Measurements from ENCODE around the gene TUT7. TPM values are rescaled to one million over a fixed set of nuclear protein-coding genes. Genes with fewer than 3 reads are reported as not detected.

TUT7 gene
- polyA plus RNA-seq, 1 donor from 2014 or later, result 21.0 TPM

DNA sequence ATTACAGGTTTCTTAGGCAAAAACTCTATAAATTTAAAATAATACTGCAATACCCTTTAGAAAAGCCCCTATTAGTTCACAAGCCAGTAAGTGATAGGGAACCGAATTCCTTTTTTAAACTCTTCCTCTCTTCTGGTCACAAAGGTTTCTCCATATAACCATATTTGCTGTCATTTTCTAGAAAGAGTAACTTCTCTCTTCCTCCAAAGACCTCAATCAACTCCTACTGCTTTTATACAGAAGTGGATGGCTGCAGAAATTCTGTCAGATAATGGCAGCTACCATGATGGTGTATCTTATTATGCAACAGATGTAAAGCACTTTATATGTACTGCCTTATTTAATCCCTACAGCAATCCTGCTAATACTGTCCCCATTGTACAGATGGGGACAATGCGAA, 6.2 kb downstream of the TUT7 start:
- Histone ChIP-seq H3K9me2 (ENCODE audit: insufficient read depth, low read length) (no peaks in the 10 kb centered on the region), H3K4me3 (ENCODE audit: low read length) (no peak overlapping the region), H3K27me3 (ENCODE audit: insufficient read depth, low read depth, low read length) (no peaks in the 10 kb centered on the region), H3K27ac (ENCODE audit: low read length) (no peak overlapping the region), H3F3A (ENCODE audit: insufficient read depth, low read length, poor library complexity, severe bottlenecking) (no peaks in the 10 kb centered on the region), H3K79me2 (replicated peaks; ENCODE audit: insufficient read depth, low read length) (peaks cover 35% of the 10 kb centered on the region), H3K9ac (ENCODE audit: low read length) (no peak overlapping the region), H2AFZ (ENCODE audit: low read depth, low read length) (no peak overlapping the region), H3K4me2 (ENCODE audit: low read length) (no peak overlapping the region), H3K9me3 (ENCODE audit: low read length) (no peaks in the 10 kb centered on the region), H4K20me1 (ENCODE audit: insufficient read depth) (no peaks in the 10 kb centered on the region), H3K36me3 (ENCODE audit: insufficient read depth, low read length) (peaks cover 4% of the 10 kb centered on the region)
- TF ChIP-seq MXI1 (conservative IDR thresholded peaks at IDR 0.05; ENCODE audit: poor library complexity, severe bottlenecking), result no peak
- no peak for TF ChIP-seq SMC3 (conservative IDR thresholded peaks at IDR 0.05; ENCODE audit: poor library complexity)
- TF ChIP-seq EZH2 (IDR thresholded peaks at IDR 0.05; ENCODE audit: borderline replicate concordance, insufficient read depth, low read length, poor library complexity, severe bottlenecking), result no peak
- no peak for TF ChIP-seq REST (IDR thresholded peaks at IDR 0.05; ENCODE audit: borderline replicate concordance)
- no peak for TF ChIP-seq CTCF (IDR thresholded peaks at IDR 0.05; ENCODE audit: poor library complexity, severe bottlenecking)
- TF ChIP-seq TAF1 (IDR thresholded peaks at IDR 0.05; ENCODE audit: low read depth), result no peak
- no peak for TF ChIP-seq EP300 (conservative IDR thresholded peaks at IDR 0.05; ENCODE audit: poor library complexity, severe bottlenecking)

GRCh38 chr9:86344818-86345217, 9.4 kb downstream of the TUT7 start:
- no peaks in the 10 kb centered on the region for H4K20me1 ChIP-seq (ENCODE audit: insufficient read depth)

More at GRCh38 chr9:86344818-86345217, 9.4 kb downstream of the TUT7 start:
- TF ChIP-seq CTCF (IDR thresholded peaks at IDR 0.05; ENCODE audit: poor library complexity, severe bottlenecking) (no peak), MXI1 (conservative IDR thresholded peaks at IDR 0.05; ENCODE audit: poor library complexity, severe bottlenecking) (no peak), RAD21 (conservative IDR thresholded peaks at IDR 0.05) (no peak), EZH2 (IDR thresholded peaks at IDR 0.05; ENCODE audit: borderline replicate concordance, insufficient read depth, low read length, poor library complexity, severe bottlenecking) (no peak), REST (IDR thresholded peaks at IDR 0.05; ENCODE audit: borderline replicate concordance) (no peak), POLR2AphosphoS5 (IDR thresholded peaks at IDR 0.05) (no peak), EP300 (conservative IDR thresholded peaks at IDR 0.05; ENCODE audit: poor library complexity, severe bottlenecking) (no peak), TAF1 (IDR thresholded peaks at IDR 0.05; ENCODE audit: low read depth) (no peak), SMC3 (conservative IDR thresholded peaks at IDR 0.05; ENCODE audit: poor library complexity) (no peak)
- Histone ChIP-seq H3K4me2 (ENCODE audit: low read length) (no peak overlapping the region), H3K4me3 (ENCODE audit: low read length) (no peak overlapping the region), H3K9me3 (ENCODE audit: low read length) (no peaks in the 10 kb centered on the region), H3K27ac (ENCODE audit: low read length) (no peak overlapping the region), H3K27me3 (ENCODE audit: insufficient read depth, low read depth, low read length) (no peaks in the 10 kb centered on the region), H3K9ac (ENCODE audit: low read length) (no peak overlapping the region), H3K36me3 (ENCODE audit: insufficient read depth, low read length) (peaks cover 11% of the 10 kb centered on the region), H2AFZ (ENCODE audit: low read depth, low read length) (no peak overlapping the region), H3K79me2 (replicated peaks; ENCODE audit: insufficient read depth, low read length) (peaks cover 14% of the 10 kb centered on the region), H3K9me2 (ENCODE audit: insufficient read depth, low read length) (no peaks in the 10 kb centered on the region), H3F3A (ENCODE audit: insufficient read depth, low read length, poor library complexity, severe bottlenecking) (no peaks in the 10 kb centered on the region)
